Duodenal mucosa (tissue), 2 donors: ENCODE measurements around the gene LYL1.

ENCODE experiments used
- H3K27ac ChIP-seq: one replicate; pipeline ENCODE4 v1.7.0; 2013; ENCODE audit warnings: low read depth, low read length
- H3K27me3 ChIP-seq, 2 donors: one replicate each; pipeline ENCODE4 v1.7.0; 2013; ENCODE audit warnings: low read length in 2 of 2, control low read depth in 1 of 2; ENCODE audit not compliant: insufficient read depth in 2 of 2, control insufficient read depth in 1 of 2
- H3K36me3 ChIP-seq, 2 donors: one replicate each; pipeline ENCODE4 v1.7.0; 2013; ENCODE audit warnings: low read length in 2 of 2, control low read depth in 1 of 2; ENCODE audit not compliant: insufficient read depth in 2 of 2, control insufficient read depth in 1 of 2
- H3K4me1 ChIP-seq, 2 donors: one replicate each; pipeline ENCODE4 v1.7.0; 2013; ENCODE audit warnings: low read length in 2 of 2, control low read depth in 1 of 2; ENCODE audit not compliant: insufficient read depth in 2 of 2, control insufficient read depth in 1 of 2
- H3K4me3 ChIP-seq, 2 donors: one replicate each; pipeline ENCODE4 v1.7.0; 2013; ENCODE audit warnings: low read length in 2 of 2, low read depth in 1 of 2
- H3K9ac ChIP-seq, 2 donors: one replicate each; pipeline ENCODE4 v1.7.0; 2013; ENCODE audit warnings: low read length in 2 of 2, low read depth in 1 of 2
- H3K9me3 ChIP-seq, 2 donors: one replicate each; pipeline ENCODE4 v1.7.0; 2013; ENCODE audit warnings: low read length in 2 of 2, control low read depth in 1 of 2; ENCODE audit not compliant: control insufficient read depth in 1 of 2

LYL1 gene

GRCh38 chr19:13138916-13139198 lies 36.2 kb upstream of the LYL1 start:
- Histone ChIP-seq H3K27ac (no peak overlapping the region), H3K36me3 (peaks cover 22 to 46% of the 10 kb centered on the region in 2 donors), H3K27me3 (no peaks in the 10 kb centered on the region), H3K9me3 (no peaks in the 10 kb centered on the region), H3K4me3 (no peak overlapping the region), H3K4me1 (peaks cover 0 to 4% of the 10 kb centered on the region in 2 donors), H3K9ac (no peak overlapping the region)

- H3K4me3 ChIP-seq, result no peak overlapping the region
- no peaks in the 10 kb centered on the region for H3K27me3 ChIP-seq
- peaks cover 0 to 3% of the 10 kb centered on the region in 2 donors for H3K4me1 ChIP-seq
- no peak overlapping the region for H3K27ac ChIP-seq
- H3K9me3 ChIP-seq, result no peaks in the 10 kb centered on the region
- H3K36me3 ChIP-seq, result peaks cover 22 to 44% of the 10 kb centered on the region in 2 donors
- H3K9ac ChIP-seq, result no peak overlapping the region
Measured at GRCh38 chr19:13138171-13138915, 35.7 kb upstream of the LYL1 start.

GRCh38 chr19:13137290-13137794 lies 34.7 kb upstream of the LYL1 start:
- Histone ChIP-seq H3K4me3 (no peak overlapping the region), H3K27me3 (no peaks in the 10 kb centered on the region), H3K36me3 (peaks cover 22 to 44% of the 10 kb centered on the region in 2 donors), H3K9me3 (no peaks in the 10 kb centered on the region), H3K27ac (no peak overlapping the region), H3K4me1 (peaks cover 0 to 3% of the 10 kb centered on the region in 2 donors), H3K9ac (no peak overlapping the region)

- H3K27ac ChIP-seq, result no peak overlapping the region
- H3K9me3 ChIP-seq, result no peaks in the 10 kb centered on the region
- no peak overlapping the region for H3K4me3 ChIP-seq
- H3K4me1 ChIP-seq, result peaks cover 0 to 3% of the 10 kb centered on the region in 2 donors
- H3K36me3 ChIP-seq, result peaks cover 22 to 44% of the 10 kb centered on the region in 2 donors
- no peaks in the 10 kb centered on the region for H3K27me3 ChIP-seq
- H3K9ac ChIP-seq, result no peak overlapping the region
Measured at GRCh38 chr19:13135068-13136062, 32.7 kb upstream of the LYL1 start.

GRCh38 chr19:13134626-13135025 lies 32.0 kb upstream of the LYL1 start:
- H3K27ac ChIP-seq, result no peak overlapping the region
- H3K9ac ChIP-seq, result no peak overlapping the region
- H3K4me1 ChIP-seq, result peaks cover 0 to 3% of the 10 kb centered on the region in 2 donors
- no peaks in the 10 kb centered on the region for H3K27me3 ChIP-seq
- H3K36me3 ChIP-seq, result peaks cover 22 to 44% of the 10 kb centered on the region in 2 donors
- no peak overlapping the region for H3K4me3 ChIP-seq
- no peaks in the 10 kb centered on the region for H3K9me3 ChIP-seq

- H3K4me3 ChIP-seq, result no peak overlapping the region
- peaks cover 20 to 40% of the 10 kb centered on the region in 2 donors for H3K36me3 ChIP-seq
- no peaks in the 10 kb centered on the region for H3K9me3 ChIP-seq
- no peak overlapping the region for H3K9ac ChIP-seq
- H3K27me3 ChIP-seq, result no peaks in the 10 kb centered on the region
- peaks cover 0 to 3% of the 10 kb centered on the region in 2 donors for H3K4me1 ChIP-seq
- no peak overlapping the region for H3K27ac ChIP-seq
Measured at GRCh38 chr19:13133241-13133870, 30.7 kb upstream of the LYL1 start.

GRCh38 chr19:13132471-13133180 lies 30.0 kb upstream of the LYL1 start:
- Histone ChIP-seq H3K4me3 (no peak overlapping the region), H3K27ac (no peak overlapping the region), H3K27me3 (no peaks in the 10 kb centered on the region), H3K4me1 (peaks cover 0 to 3% of the 10 kb centered on the region in 2 donors), H3K36me3 (peaks cover 13 to 32% of the 10 kb centered on the region in 2 donors), H3K9me3 (no peaks in the 10 kb centered on the region), H3K9ac (no peak overlapping the region)

GRCh38 chr19:13130886-13131490 lies 28.3 kb upstream of the LYL1 start:
- Histone ChIP-seq H3K27ac (no peak overlapping the region), H3K9me3 (no peaks in the 10 kb centered on the region), H3K4me3 (no peak overlapping the region), H3K36me3 (peaks cover 2 to 21% of the 10 kb centered on the region in 2 donors), H3K9ac (no peak overlapping the region), H3K27me3 (no peaks in the 10 kb centered on the region), H3K4me1 (peaks cover 0 to 3% of the 10 kb centered on the region in 2 donors)

- H3K4me1 ChIP-seq, result peaks cover 0 to 3% of the 10 kb centered on the region in 2 donors
- H3K36me3 ChIP-seq, result peaks cover 0 to 9% of the 10 kb centered on the region in 2 donors
- no peak overlapping the region for H3K4me3 ChIP-seq
- no peaks in the 10 kb centered on the region for H3K9me3 ChIP-seq
- H3K9ac ChIP-seq, result no peak overlapping the region
- no peaks in the 10 kb centered on the region for H3K27me3 ChIP-seq
- H3K27ac ChIP-seq, result no peak overlapping the region
Measured at GRCh38 chr19:13129384-13129783, 26.7 kb upstream of the LYL1 start.
